GM18499 (cell line): ENCODE measurements around the gene LRBA.

Experiments used
- ATAC-seq: cut with Tn5 transposase; IDR thresholded peaks from one replicate; pipeline ENCODE4 v1.9.1; 2021; ENCODE audit warnings: moderate number of reproducible peaks; ENCODE audit not compliant: insufficient read depth, unreplicated experiment

LRBA gene

DNA sequence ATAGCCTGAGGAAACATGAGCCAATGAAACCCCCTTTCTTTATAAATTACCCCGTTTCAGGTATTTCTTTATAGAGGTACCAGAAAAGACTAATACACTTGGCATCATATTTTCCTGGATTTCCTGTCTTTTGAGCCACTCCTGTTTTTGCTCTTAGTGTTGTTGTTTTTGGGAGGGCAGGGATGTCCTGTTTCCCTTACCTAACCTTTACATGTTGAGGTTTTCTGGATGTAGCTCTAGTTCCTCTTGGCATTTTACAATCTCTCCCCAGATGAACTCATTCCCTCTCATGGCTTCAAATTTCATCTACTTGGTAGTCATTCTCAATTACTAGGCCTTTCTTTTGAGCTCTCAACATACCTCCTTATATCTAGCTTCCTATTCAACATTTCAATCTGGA, 537.2 kb downstream of the LRBA start:
- ATAC-seq = no peak

DNA sequence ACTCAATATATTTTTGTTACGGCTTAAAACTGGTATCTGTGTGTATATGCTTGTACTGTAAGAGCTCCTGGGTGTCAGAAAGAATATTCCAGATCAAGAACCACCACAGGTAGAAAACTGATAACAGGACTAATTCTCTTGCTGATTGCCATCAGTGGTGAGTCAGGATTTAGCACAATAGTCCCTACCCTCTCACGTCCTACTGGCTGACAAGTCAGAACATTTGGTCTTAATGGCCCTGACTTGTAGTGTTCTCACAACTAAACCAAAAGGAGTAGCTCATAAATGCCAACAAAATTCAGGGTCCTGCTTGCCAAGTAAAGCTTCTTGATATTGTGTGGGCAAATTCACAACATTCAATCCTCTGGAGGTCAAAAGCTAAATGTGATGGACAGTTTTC, 538.3 kb downstream of the LRBA start:
- ATAC-seq = no peak

GRCh38 chr4:150475763-150476162, 539.3 kb downstream of the LRBA start:
- ATAC-seq = no peak

GRCh38 chr4:150464523-150464922, 550.6 kb downstream of the LRBA start:
- ATAC-seq = no peak

DNA sequence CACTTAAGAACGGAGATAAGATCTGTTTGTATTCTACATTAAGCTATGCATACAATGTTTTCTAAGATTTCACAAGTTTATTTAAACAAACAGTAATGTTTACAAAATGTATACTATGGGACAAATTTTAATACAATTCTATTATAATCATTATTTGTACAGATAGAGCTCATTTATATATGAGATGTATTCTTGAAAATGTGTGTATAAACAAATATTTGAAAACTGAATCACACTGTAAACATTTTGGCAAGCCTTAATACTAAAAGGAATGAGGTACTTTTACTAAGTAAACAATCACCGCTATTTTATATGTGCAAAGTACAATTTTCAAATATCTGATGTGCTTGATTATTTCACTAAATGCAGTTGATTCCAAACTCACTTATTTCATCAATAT, 552.3 kb downstream of the LRBA start:
- no peak for ATAC-seq

GRCh38 chr4:150461957-150462356, 553.1 kb downstream of the LRBA start:
- no peak for ATAC-seq

- no peak for ATAC-seq
These were observed 557.3 kb downstream of the LRBA start for GRCh38 chr4:150457802-150458201.

- no peak for ATAC-seq
These were observed 563.2 kb downstream of the LRBA start for GRCh38 chr4:150451883-150452282.

GRCh38 chr4:150447356-150447755, 567.7 kb downstream of the LRBA start:
- no peak for ATAC-seq

DNA sequence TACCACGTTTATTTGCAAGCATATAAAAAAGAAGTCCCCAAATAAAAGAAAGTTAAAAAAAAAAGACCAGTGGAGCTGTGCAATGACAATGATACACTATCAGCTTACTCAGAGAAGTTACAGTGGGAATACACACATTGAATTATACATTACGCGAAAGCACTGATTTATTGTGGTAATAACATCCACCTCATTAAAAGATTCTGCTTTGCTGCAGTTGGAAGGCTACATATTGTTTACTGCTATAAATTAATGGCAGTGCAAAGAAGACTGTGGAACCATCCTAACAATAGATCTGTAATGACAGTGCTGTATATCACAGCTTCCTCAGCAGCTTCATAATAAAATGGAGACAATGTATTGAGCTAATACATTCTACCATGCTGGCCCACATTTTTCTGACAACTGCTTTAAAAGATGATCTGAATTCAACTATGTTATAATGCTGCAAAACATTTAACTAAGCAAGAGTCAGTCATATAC, 575.6 kb downstream of the LRBA start:
- no peak for ATAC-seq

DNA sequence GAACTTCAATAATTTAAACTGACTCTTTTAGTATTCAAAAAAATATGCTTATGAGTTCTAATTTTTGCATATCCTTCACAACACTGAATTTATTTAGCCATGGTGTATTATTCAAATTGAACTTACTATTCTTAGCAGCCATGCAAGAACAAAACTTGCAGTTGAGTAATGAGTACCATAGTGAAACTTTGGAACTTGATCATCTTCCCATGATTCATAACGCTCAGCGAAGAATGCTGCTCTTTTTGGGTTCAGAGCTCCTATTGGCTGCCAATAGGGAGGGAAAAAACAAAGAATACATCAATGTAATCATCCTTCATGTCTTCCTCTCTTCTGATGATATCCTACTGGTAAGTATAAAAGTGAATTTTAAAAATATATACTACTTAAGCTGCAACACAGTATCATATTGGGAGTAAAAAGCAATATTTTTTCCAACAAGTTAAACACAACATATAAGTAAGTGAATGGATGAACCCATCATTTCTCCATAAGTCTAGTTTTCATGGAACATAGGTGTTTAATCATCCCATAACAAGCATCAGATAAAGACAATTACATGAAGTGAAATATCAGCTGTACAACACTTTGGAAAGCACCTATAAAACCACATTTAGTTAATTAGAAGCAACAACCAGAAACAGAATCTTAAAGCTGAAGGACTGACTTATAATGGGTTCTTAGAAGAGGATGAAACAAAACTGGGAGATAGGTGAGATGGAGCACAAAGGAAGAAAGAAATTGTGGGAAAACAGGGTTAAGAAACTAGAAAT, 578.3 kb downstream of the LRBA start:
- ATAC-seq = no peak

DNA sequence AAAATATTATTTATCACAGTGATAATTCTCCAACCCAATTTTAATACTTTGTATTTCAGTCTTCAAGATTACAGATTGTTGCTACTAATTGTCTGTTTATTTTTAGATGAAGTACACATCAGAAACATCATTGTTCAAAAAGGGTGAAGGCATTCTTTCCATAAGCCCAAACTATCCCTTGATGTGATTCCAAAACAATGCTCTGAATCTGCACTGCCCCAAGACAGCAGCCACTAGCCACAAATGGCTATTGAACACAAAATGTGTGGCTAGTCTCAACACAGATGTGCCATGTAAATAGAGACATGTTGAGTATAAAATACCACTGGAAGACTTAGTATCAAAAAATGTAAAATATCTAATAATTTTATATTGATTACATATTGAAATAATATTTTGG, 583.9 kb downstream of the LRBA start:
- ATAC-seq = no peak

GRCh38 chr4:150425161-150425560, 589.9 kb downstream of the LRBA start:
- no peak for ATAC-seq

- no peak for ATAC-seq
These were observed 591.6 kb downstream of the LRBA start for GRCh38 chr4:150423503-150423902.

- no peak for ATAC-seq
These were observed 592.0 kb downstream of the LRBA start for GRCh38 chr4:150423074-150423473.

DNA sequence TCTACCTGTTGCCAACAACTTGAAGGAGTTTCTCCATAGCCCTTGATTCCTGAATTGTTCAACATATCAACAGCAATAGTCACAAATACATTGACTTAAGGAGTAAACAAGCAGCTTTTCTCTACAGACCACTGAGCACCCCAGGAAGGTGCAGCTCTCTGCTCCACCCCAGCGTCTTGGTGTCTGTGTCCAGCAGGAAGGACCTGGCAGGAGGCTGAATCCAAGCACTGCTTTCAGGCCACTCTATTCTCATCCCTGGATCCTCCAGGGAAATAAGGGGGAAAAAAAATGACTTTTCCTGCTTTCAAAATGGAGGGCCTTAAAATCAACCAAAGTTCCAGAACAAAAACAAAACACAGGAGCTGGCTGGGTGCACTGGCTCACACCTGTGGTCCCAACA, 593.5 kb downstream of the LRBA start:
- no peak for ATAC-seq

GRCh38 chr4:150419939-150420338, 595.1 kb downstream of the LRBA start:
- ATAC-seq = no peak

- ATAC-seq = no peak
These were observed 596.2 kb downstream of the LRBA start for GRCh38 chr4:150418757-150419410.

- no peak for ATAC-seq
These were observed 599.9 kb downstream of the LRBA start for GRCh38 chr4:150415213-150415612.

DNA sequence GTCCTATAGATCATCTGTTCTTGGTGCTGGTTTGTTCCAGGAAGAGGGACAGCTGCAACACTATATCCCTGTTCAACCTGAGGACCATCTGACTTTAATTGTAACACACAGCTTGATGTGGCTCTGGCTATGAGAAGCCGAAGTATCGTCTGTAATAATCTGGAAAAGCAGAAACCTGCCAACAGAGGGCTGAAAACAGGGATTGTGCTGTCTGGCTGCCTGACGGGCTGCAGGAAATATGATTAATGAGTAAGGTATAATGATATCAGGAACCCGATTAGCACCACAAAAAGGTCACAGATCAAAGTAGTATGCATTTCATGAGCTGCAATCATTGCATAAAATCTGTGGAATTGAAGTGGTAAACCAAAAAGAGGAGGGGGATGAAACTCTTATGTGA, 603.6 kb downstream of the LRBA start:
- ATAC-seq = no peak

GRCh38 chr4:150402871-150403272, 612.2 kb downstream of the LRBA start:
- ATAC-seq = no peak
